HEK293T (cell line): ENCODE results near the gene TLE4.

Source experiments
- ARNT ChIP-seq: fragments of 450-650 bp; IDR thresholded peaks from 2 replicates; pipeline ENCODE4 v1.6.1; 2017; ENCODE audit warnings: mild to moderate bottlenecking
- BHLHE40 ChIP-seq: fragments of 450-650 bp; IDR thresholded peaks from 2 replicates; pipeline ENCODE4 v1.6.1; 2016; ENCODE audit warnings: mild to moderate bottlenecking, moderate library complexity, borderline replicate concordance
- CTBP1 ChIP-seq: fragments of 450-650 bp; IDR thresholded peaks from 2 replicates; pipeline ENCODE4 v1.6.1; 2016; ENCODE audit warnings: borderline replicate concordance
- ELF4 ChIP-seq: fragments of 450-650 bp; IDR thresholded peaks from 2 replicates; pipeline ENCODE4 v1.6.1; 2017; ENCODE audit warnings: antibody characterized with exemption
- FOXA1 ChIP-seq: fragments of 450-650 bp; IDR thresholded peaks from 2 replicates; pipeline ENCODE4 v1.6.1; 2016; ENCODE audit warnings: mild to moderate bottlenecking
- FOXK2 ChIP-seq: fragments of 450-650 bp; IDR thresholded peaks from 2 replicates; pipeline ENCODE4 v1.6.1; 2016; ENCODE audit warnings: mild to moderate bottlenecking
- FOXM1 ChIP-seq: fragments of 450-650 bp; IDR thresholded peaks from 2 replicates; pipeline ENCODE4 v1.6.1; 2017; ENCODE audit warnings: mild to moderate bottlenecking, borderline replicate concordance
- HDGF ChIP-seq: fragments of 450-650 bp; IDR thresholded peaks from 2 replicates; pipeline ENCODE4 v1.6.1; 2017; ENCODE audit warnings: antibody characterized with exemption, borderline replicate concordance
- L3MBTL2 ChIP-seq: fragments of 450-650 bp; conservative IDR thresholded peaks from 2 replicates; pipeline ENCODE4 v1.6.1; 2016; ENCODE audit warnings: mild to moderate bottlenecking
- NFRKB ChIP-seq: fragments of 450-650 bp; IDR thresholded peaks from 2 replicates; pipeline ENCODE4 v1.6.1; 2016; ENCODE audit warnings: mild to moderate bottlenecking, moderate library complexity
- PKNOX1 ChIP-seq: fragments of 450-650 bp; IDR thresholded peaks from 2 replicates; pipeline ENCODE4 v1.6.1; 2016
- SP1 ChIP-seq: fragments of 450-650 bp; IDR thresholded peaks from 2 replicates; pipeline ENCODE4 v1.6.1; 2017
- SUZ12 ChIP-seq: fragments of 450-650 bp; IDR thresholded peaks from 2 replicates; pipeline ENCODE4 v1.6.1; 2016; ENCODE audit warnings: mild to moderate bottlenecking

- TF ChIP-seq PKNOX1 (no peak), FOXK2 (no peak), ARNT (no peak), SP1 (no peak), NFRKB (no peak), SUZ12 (no peak), FOXA1 (no peak), FOXM1 (no peak), HDGF (no peak), L3MBTL2 (no peak), ELF4 (no peak), CTBP1 (no peak), BHLHE40 (no peak)
These were observed 123.1 kb downstream of the TLE4 start for GRCh38 chr9:79694676-79695400.
